Ramos (cell line): Measurements from ENCODE around the gene OR10V1.

Experiments used
- in situ Hi-C: fragments of 300-500 bp; cut with MboI; formaldehyde crosslinking; loops from one replicate; pipeline ENCODE4 v1.14.3; 2022; ENCODE audit warnings: low sequenced_read_pairs; ENCODE audit not compliant: unreplicated experiment

OR10V1 gene

GRCh38 chr11:59713745-59714144 lies at the start of gene OR10V1:
TSS of gene OR10V1 (minus strand) at chr11:59713845. CDS start at chr11:59713845, 0 bp downstream.
- in situ Hi-C loops, result no loop called here

- in situ Hi-C loops, result no loop called here
Observed at GRCh38 chr11:59761993-59762392, 48.3 kb upstream of the OR10V1 start.

GRCh38 chr11:59760771-59761170 lies 47.1 kb upstream of the OR10V1 start:
- in situ Hi-C loops, result no loop called here

GRCh38 chr11:59759900-59760299 lies 46.3 kb upstream of the OR10V1 start:
- in situ Hi-C loops, result loop anchor here (5.0 to 10.0 kb wide), 2 partner anchors 42 to 155 kb away; no protein-coding TSS in a partner anchor

- in situ Hi-C loops, result loop anchor here (5.0 to 10.0 kb wide), 2 partner anchors 44 to 156 kb away; no protein-coding TSS in a partner anchor
Observed at GRCh38 chr11:59758401-59759037, 44.9 kb upstream of the OR10V1 start.

GRCh38 chr11:59756845-59757244 lies 43.2 kb upstream of the OR10V1 start:
- in situ Hi-C loops, result loop anchor here (5.0 to 10.0 kb wide), 2 partner anchors 45 to 158 kb away; no protein-coding TSS in a partner anchor

- in situ Hi-C loops, result loop anchor here (5.0 to 10.0 kb wide), 2 partner anchors 46 to 158 kb away; no protein-coding TSS in a partner anchor
Observed at GRCh38 chr11:59756558-59756840, 42.9 kb upstream of the OR10V1 start.

GRCh38 chr11:59755701-59756557 lies 42.3 kb upstream of the OR10V1 start:
- in situ Hi-C loops, result loop anchor here (5.0 to 10.0 kb wide), 2 partner anchors 46 to 159 kb away; no protein-coding TSS in a partner anchor

GRCh38 chr11:59754859-59755700 lies 41.4 kb upstream of the OR10V1 start, which contains the start of gene STX3:
TSS of gene STX3 (plus strand) at chr11:59755376. CDS start at chr11:59755606, 230 bp downstream.
- in situ Hi-C loops, result loop anchor here (5.0 to 10.0 kb wide), 2 partner anchors 47 to 160 kb away; no protein-coding TSS in a partner anchor

GRCh38 chr11:59754494-59754858 lies 40.8 kb upstream of the OR10V1 start:
- in situ Hi-C loops, result loop anchor here (10.0 kb wide), 1 partner anchor 160 kb away; no protein-coding TSS in a partner anchor

- in situ Hi-C loops, result loop anchor here (10.0 kb wide), 1 partner anchor 161 kb away; no protein-coding TSS in a partner anchor
Observed at GRCh38 chr11:59753650-59754493, 40.2 kb upstream of the OR10V1 start.

GRCh38 chr11:59746111-59746510 lies 32.5 kb upstream of the OR10V1 start:
- in situ Hi-C loops, result no loop called here

GRCh38 chr11:59730896-59731565 lies 17.4 kb upstream of the OR10V1 start:
- in situ Hi-C loops, result no loop called here

GRCh38 chr11:59729834-59730233 lies 16.2 kb upstream of the OR10V1 start:
- in situ Hi-C loops, result no loop called here

GRCh38 chr11:59728913-59729312 lies 15.3 kb upstream of the OR10V1 start:
- in situ Hi-C loops, result no loop called here

GRCh38 chr11:59728154-59728553 lies 14.5 kb upstream of the OR10V1 start:
- in situ Hi-C loops, result no loop called here

GRCh38 chr11:59727426-59727825 lies 13.8 kb upstream of the OR10V1 start:
- in situ Hi-C loops, result no loop called here

GRCh38 chr11:59724066-59724465 lies 10.4 kb upstream of the OR10V1 start:
- in situ Hi-C loops, result no loop called here

GRCh38 chr11:59719556-59719955 lies 5.9 kb upstream of the OR10V1 start:
- in situ Hi-C loops, result no loop called here
